IPS-18c (cell line): ENCODE measurements around the gene TEC.
"Not testable (repeated sequence)": the region's sequence is repeated elsewhere in the genome, so short reads cannot be mapped to it uniquely, and the experiment has no call there.

Source experiments
- H3K4me3 ChIP-seq: 2 replicates; pipeline ENCODE4 v1.7.0; 2013; ENCODE audit warnings: low read depth, mild to moderate bottlenecking, low read length, moderate library complexity; ENCODE audit not compliant: insufficient read depth
- H3K9me3 ChIP-seq: one replicate; pipeline ENCODE4 v1.6.1; 2013; ENCODE audit warnings: mild to moderate bottlenecking, low read length, moderate library complexity; ENCODE audit not compliant: control insufficient read depth, insufficient read depth

Gene TEC

GRCh38 chr4:48191758-48192157, 77.9 kb downstream of the TEC start:
- Histone ChIP-seq H3K4me3 (no peak overlapping the region), H3K9me3 (no peaks in the 10 kb centered on the region)

GRCh38 chr4:48190839-48191238, 78.8 kb downstream of the TEC start:
- no peak overlapping the region for H3K4me3 ChIP-seq
- peaks cover 3% of the 10 kb centered on the region for H3K9me3 ChIP-seq

- Histone ChIP-seq H3K4me3 (no peak overlapping the region), H3K9me3 (peaks cover 3% of the 10 kb centered on the region)
These were observed 79.9 kb downstream of the TEC start for GRCh38 chr4:48189731-48190130.

- H3K4me3 ChIP-seq: no peak overlapping the region
- peaks cover 3% of the 10 kb centered on the region for H3K9me3 ChIP-seq
These were observed 81.2 kb downstream of the TEC start for GRCh38 chr4:48188390-48188789.

- no peak overlapping the region for H3K4me3 ChIP-seq
These were observed 81.8 kb downstream of the TEC start for GRCh38 chr4:48187813-48188212.

GRCh38 chr4:48187066-48187465, 82.6 kb downstream of the TEC start:
- H3K4me3 ChIP-seq, H3K9me3 ChIP-seq: not testable (repeated sequence)

More at GRCh38 chr4:48187813-48188212, 81.8 kb downstream of the TEC start:
- peaks cover 3% of the 10 kb centered on the region for H3K9me3 ChIP-seq

- H3K4me3 ChIP-seq, H3K9me3 ChIP-seq: not testable (repeated sequence)
These were observed 83.2 kb downstream of the TEC start for GRCh38 chr4:48186394-48186793.

GRCh38 chr4:48184882-48185281, 84.8 kb downstream of the TEC start:
- H3K4me3 ChIP-seq: no peak overlapping the region
- peaks cover 3% of the 10 kb centered on the region for H3K9me3 ChIP-seq

- no peaks in the 10 kb centered on the region for H3K9me3 ChIP-seq
These were observed 89.4 kb downstream of the TEC start for GRCh38 chr4:48180234-48180633.

GRCh38 chr4:48178931-48179330, 90.7 kb downstream of the TEC start:
- Histone ChIP-seq H3K9me3 (no peaks in the 10 kb centered on the region), H3K4me3 (no peak overlapping the region)

More at GRCh38 chr4:48180234-48180633, 89.4 kb downstream of the TEC start:
- H3K4me3 ChIP-seq: no peak overlapping the region

GRCh38 chr4:48175806-48176205, 93.8 kb downstream of the TEC start:
- no peak overlapping the region for H3K4me3 ChIP-seq
- H3K9me3 ChIP-seq: no peaks in the 10 kb centered on the region

GRCh38 chr4:48175328-48175727, 94.3 kb downstream of the TEC start:
- H3K9me3 ChIP-seq: no peaks in the 10 kb centered on the region
- H3K4me3 ChIP-seq: no peak overlapping the region

GRCh38 chr4:48173056-48173991, 96.3 kb downstream of the TEC start:
- H3K9me3 ChIP-seq: no peaks in the 10 kb centered on the region
- no peak overlapping the region for H3K4me3 ChIP-seq

- Histone ChIP-seq H3K9me3 (no peaks in the 10 kb centered on the region), H3K4me3 (no peak overlapping the region)
These were observed 97.0 kb downstream of the TEC start for GRCh38 chr4:48172651-48173050.

GRCh38 chr4:48169636-48170035, 100.0 kb downstream of the TEC start:
- H3K9me3 ChIP-seq: no peaks in the 10 kb centered on the region
- no peak overlapping the region for H3K4me3 ChIP-seq

- no peak overlapping the region for H3K4me3 ChIP-seq
- no peaks in the 10 kb centered on the region for H3K9me3 ChIP-seq
These were observed 101.9 kb downstream of the TEC start for GRCh38 chr4:48167538-48168263.

GRCh38 chr4:48164561-48164960, 105.1 kb downstream of the TEC start:
- H3K4me3 ChIP-seq, H3K9me3 ChIP-seq: not testable (repeated sequence)

GRCh38 chr4:48163746-48164145, 105.9 kb downstream of the TEC start:
- H3K4me3 ChIP-seq: no peak overlapping the region
- H3K9me3 ChIP-seq: no peaks in the 10 kb centered on the region
